HUDEP-2 (cell line): ENCODE data around the gene KRT74.
"Not testable (repeated sequence)": the region's sequence is repeated elsewhere in the genome, so short reads cannot be mapped to it uniquely, and the experiment has no call there.

Experiments used
- DNase-seq, 76 experiments: peaks; one replicate each; lab custom pipeline; 2025; ENCODE audit not compliant: unreplicated experiment in 76 of 76; lab: John Stamatoyannopoulos, UW

KRT74 gene

GRCh38 chr12:52603314-52603713 lies 29.7 kb upstream of the KRT74 start:
- no peak for DNase-seq

- DNase-seq = no peak
Observed at GRCh38 chr12:52602552-52602951, 28.9 kb upstream of the KRT74 start.

- DNase-seq = no peak
Observed at GRCh38 chr12:52601671-52602070, 28.0 kb upstream of the KRT74 start.

- no peak for DNase-seq
Observed at GRCh38 chr12:52600941-52601481, 27.4 kb upstream of the KRT74 start, which contains the start of gene KRT72. Gene KRT72, minus strand, starts transcription at chr12:52601463. Its CDS starts 11 bp downstream, at chr12:52601452.

GRCh38 chr12:52600475-52600874 lies 26.8 kb upstream of the KRT74 start:
- DNase-seq = no peak

- DNase-seq = no peak
Observed at GRCh38 chr12:52600071-52600470, 26.4 kb upstream of the KRT74 start.

- no peak for DNase-seq
Observed at GRCh38 chr12:52598966-52599365, 25.3 kb upstream of the KRT74 start.

- DNase-seq = not testable (repeated sequence)
Observed at GRCh38 chr12:52594237-52594636, 20.6 kb upstream of the KRT74 start.

GRCh38 chr12:52591521-52591920 lies 17.9 kb upstream of the KRT74 start:
- DNase-seq = no peak

GRCh38 chr12:52590021-52590420 lies 16.4 kb upstream of the KRT74 start:
- no peak for DNase-seq

GRCh38 chr12:52587563-52587962 lies 13.9 kb upstream of the KRT74 start:
- DNase-seq = no peak

- DNase-seq = peak in 1 of 76 experiments; percentile 5
Observed at GRCh38 chr12:52585946-52586345, 12.3 kb upstream of the KRT74 start.

GRCh38 chr12:52585066-52585465 lies 11.4 kb upstream of the KRT74 start:
- DNase-seq = no peak

- DNase-seq = no peak
Observed at GRCh38 chr12:52584156-52584682, 10.6 kb upstream of the KRT74 start.

- peak in 63 of 76 experiments; percentile 6 to 79 (median 46) for DNase-seq
Observed at GRCh38 chr12:52582971-52583456, 9.4 kb upstream of the KRT74 start.

- DNase-seq = no peak
Observed at GRCh38 chr12:52582486-52582885, 8.8 kb upstream of the KRT74 start.

GRCh38 chr12:52581481-52581880 lies 7.8 kb upstream of the KRT74 start:
- DNase-seq = no peak

- no peak for DNase-seq
Observed at GRCh38 chr12:52581066-52581465, 7.4 kb upstream of the KRT74 start.

GRCh38 chr12:52580496-52580895 lies 6.9 kb upstream of the KRT74 start:
- no peak for DNase-seq

- no peak for DNase-seq
Observed at GRCh38 chr12:52579468-52580465, 6.1 kb upstream of the KRT74 start.

- DNase-seq = no peak
Observed at GRCh38 chr12:52578469-52578868, 4.8 kb upstream of the KRT74 start.
